ENCODE data around the gene PAM. TPM values are rescaled to one million over a fixed set of nuclear protein-coding genes. Genes with fewer than 3 reads are reported as not detected.

PAM gene
- total and polyA plus RNA-seq, 3 donors from 2014 or later, result 65.5 to 92.5 (median 77.5) TPM

GRCh38 chr5:102781786-102782185 lies 26.7 kb downstream of the PAM start:
- no peak for DNase-seq
- H3K27me3 ChIP-seq, result no peaks in the 10 kb centered on the region
- TF ChIP-seq CTCF (IDR thresholded peaks at IDR 0.05) (no peak), POLR2A (IDR thresholded peaks at IDR 0.05) (no peak)
- no peaks in the 10 kb centered on the region for H3K9me3 ChIP-seq
- H3K4me3 ChIP-seq, result no peak overlapping the region
- H3K27ac ChIP-seq, result no peak overlapping the region
- H3K4me1 ChIP-seq, result no peaks in the 10 kb centered on the region
- 38 to 58% methylated on average over 5 of the region's 5 CpGs for WGBS, 2 donors
- H3K36me3 ChIP-seq (ENCODE audit: low read depth, missing control alignments), result no peaks in the 10 kb centered on the region
- intact Hi-C loops (cut with DNase I; ENCODE audit: low total_unique reads), result no loop called here

GRCh38 chr5:102782217-102782872 lies 27.2 kb downstream of the PAM start:
- TF ChIP-seq POLR2A (IDR thresholded peaks at IDR 0.05) (no peak), CTCF (IDR thresholded peaks at IDR 0.05) (no peak)
- Histone ChIP-seq H3K9me3 (no peaks in the 10 kb centered on the region), H3K36me3 (ENCODE audit: low read depth, missing control alignments) (no peaks in the 10 kb centered on the region), H3K4me1 (no peaks in the 10 kb centered on the region), H3K27me3 (no peaks in the 10 kb centered on the region), H3K4me3 (no peak overlapping the region), H3K27ac (no peak overlapping the region)
- WGBS, 2 donors, result 64 to 69% methylated on average over 3 of the region's 3 CpGs
- intact Hi-C loops (cut with DNase I; ENCODE audit: low total_unique reads), result no loop called here
- no peak for DNase-seq

GRCh38 chr5:102787134-102787533 lies 32.0 kb downstream of the PAM start:
- no peaks in the 10 kb centered on the region for H3K9me3 ChIP-seq
- TF ChIP-seq POLR2A (IDR thresholded peaks at IDR 0.05) (no peak), CTCF (IDR thresholded peaks at IDR 0.05) (no peak)
- no peak overlapping the region for H3K4me3 ChIP-seq
- H3K27ac ChIP-seq, result no peak overlapping the region
- intact Hi-C loops (cut with DNase I; ENCODE audit: low total_unique reads), result no loop called here
- DNase-seq, result no peak
- no peaks in the 10 kb centered on the region for H3K27me3 ChIP-seq
- WGBS, 2 donors, result 89 to 91% methylated on average over 2 of the region's 2 CpGs
- H3K4me1 ChIP-seq, result no peaks in the 10 kb centered on the region
- H3K36me3 ChIP-seq (ENCODE audit: low read depth, missing control alignments), result no peaks in the 10 kb centered on the region

GRCh38 chr5:102788788-102789187 lies 33.7 kb downstream of the PAM start:
- Histone ChIP-seq H3K9me3 (no peaks in the 10 kb centered on the region), H3K4me1 (no peaks in the 10 kb centered on the region), H3K27me3 (no peaks in the 10 kb centered on the region), H3K36me3 (ENCODE audit: low read depth, missing control alignments) (no peaks in the 10 kb centered on the region), H3K4me3 (no peak overlapping the region), H3K27ac (no peak overlapping the region)
- WGBS, 2 donors, result 93 to 96% methylated on average over 2 of the region's 2 CpGs
- no peak for DNase-seq
- intact Hi-C loops (cut with DNase I; ENCODE audit: low total_unique reads), result no loop called here
- TF ChIP-seq POLR2A (IDR thresholded peaks at IDR 0.05), result no peak
- no peak for TF ChIP-seq CTCF (IDR thresholded peaks at IDR 0.05)

- H3K9me3 ChIP-seq, result no peaks in the 10 kb centered on the region
- intact Hi-C loops (cut with DNase I; ENCODE audit: low total_unique reads), result no loop called here
- TF ChIP-seq CTCF (IDR thresholded peaks at IDR 0.05) (no peak), POLR2A (IDR thresholded peaks at IDR 0.05) (no peak)
- WGBS, 2 donors, result 84 to 85% methylated on average over 4 of the region's 4 CpGs
- H3K4me1 ChIP-seq, result no peaks in the 10 kb centered on the region
- H3K27ac ChIP-seq, result no peak overlapping the region
- H3K4me3 ChIP-seq, result no peak overlapping the region
- DNase-seq, result no peak
- H3K27me3 ChIP-seq, result no peaks in the 10 kb centered on the region
- H3K36me3 ChIP-seq (ENCODE audit: low read depth, missing control alignments), result no peaks in the 10 kb centered on the region
These were observed 34.4 kb downstream of the PAM start for GRCh38 chr5:102789469-102789868.

Data from testis (tissue), 3 donors.